Activated CD4-positive, alpha-beta memory T cell treated with anti-CD3 and anti-CD28 coated beads, Interleukin-2, amount 10 ng/mL, durations not matched to agents 7 days and 5 days (primary cell): ENCODE measurements around the gene ERC1. TPM values are rescaled to one million over a fixed set of nuclear protein-coding genes. Genes with fewer than 3 reads are reported as not detected.

Experiments
- CTCF ChIA-PET: fragments of 350-600 bp; sonication (Branson Sonifier 250); formaldehyde crosslinking; loops from one replicate; lab custom pipeline; 2021; ENCODE audit warnings: antibody characterized with exemption, inconsistent platforms; lab: Charles Lee
- POLR2A ChIA-PET: fragments of 350-600 bp; sonication (Branson Sonifier 250); formaldehyde crosslinking; loops from one replicate; lab custom pipeline; 2021; ENCODE audit warnings: antibody characterized with exemption; lab: Charles Lee
- DNase-seq: peaks from one replicate; pipeline ENCODE4 v3.0.0-alpha.2; 2020
- H3K27ac Mint-ChIP-seq: one replicate; pipeline ENCODE4 v1.8.0; 2021; ENCODE audit warnings: mild to moderate bottlenecking, mixed read lengths
- H3K27me3 Mint-ChIP-seq: one replicate; pipeline ENCODE4 v1.8.0; 2021; ENCODE audit warnings: mixed read lengths
- H3K36me3 Mint-ChIP-seq: one replicate; pipeline ENCODE4 v1.8.0; 2021; ENCODE audit warnings: low read depth, mixed read lengths
- H3K4me1 Mint-ChIP-seq: one replicate; pipeline ENCODE4 v1.8.0; 2021; ENCODE audit warnings: mixed read lengths
- H3K4me3 Mint-ChIP-seq: one replicate; pipeline ENCODE4 v1.8.0; 2021; ENCODE audit warnings: mild to moderate bottlenecking, mixed read lengths
- H3K9me3 Mint-ChIP-seq: one replicate; pipeline ENCODE4 v1.8.0; 2021; ENCODE audit warnings: mixed read lengths
- total RNA-seq, 2 experiments: library from RNA; stranded (reverse); gene quantifications; one replicate each; pipeline ENCODE4 v1.2.3, GENCODE V29; 2021

The ERC1 gene
- total RNA-seq, 2 experiments from 2014 or later, result 33.5 to 37.9 TPM

- Mint-ChIP-seq H3K27ac (no peak overlapping the region), H3K36me3 (no peaks in the 10 kb centered on the region), H3K27me3 (no peaks in the 10 kb centered on the region), H3K4me1 (no peaks in the 10 kb centered on the region), H3K4me3 (no peak overlapping the region), H3K9me3 (no peaks in the 10 kb centered on the region)
- DNase-seq, result no peak
- POLR2A ChIA-PET, result no interaction called here
- CTCF ChIA-PET, result interaction anchor here (0.6 kb wide), 1 partner anchor 198 kb away, joined by 4 read pairs; no protein-coding TSS in a partner anchor
These were observed 393.9 kb downstream of the ERC1 start for GRCh38 chr12:1384910-1385309.

- H3K9me3 Mint-ChIP-seq, result peaks cover 11% of the 10 kb centered on the region
- H3K27ac Mint-ChIP-seq, result no peak overlapping the region
- H3K27me3 Mint-ChIP-seq, result no peaks in the 10 kb centered on the region
- peaks cover 6% of the 10 kb centered on the region for H3K36me3 Mint-ChIP-seq
- CTCF ChIA-PET, result interaction anchor here (0.5 kb wide), 1 partner anchor 53 kb away, joined by 4 read pairs; no protein-coding TSS in a partner anchor
- no peak for DNase-seq
- no peak overlapping the region for H3K4me3 Mint-ChIP-seq
- no peaks in the 10 kb centered on the region for H3K4me1 Mint-ChIP-seq
- POLR2A ChIA-PET, result no interaction called here
These were observed 400.7 kb downstream of the ERC1 start for GRCh38 chr12:1391722-1392121.

- POLR2A ChIA-PET, result no interaction called here
- Mint-ChIP-seq H3K9me3 (peaks cover 11% of the 10 kb centered on the region), H3K27ac (no peak overlapping the region), H3K4me3 (no peak overlapping the region), H3K36me3 (peaks cover 6% of the 10 kb centered on the region), H3K4me1 (no peaks in the 10 kb centered on the region), H3K27me3 (no peaks in the 10 kb centered on the region)
- CTCF ChIA-PET, result no interaction called here
- no peak for DNase-seq
These were observed 404.5 kb downstream of the ERC1 start for GRCh38 chr12:1395421-1395955.

GRCh38 chr12:1398673-1399072 lies 407.6 kb downstream of the ERC1 start:
- H3K4me1 Mint-ChIP-seq, result no peaks in the 10 kb centered on the region
- ChIA-PET POLR2A (no interaction called here), CTCF (no interaction called here)
- no peak for DNase-seq
- H3K27me3 Mint-ChIP-seq, result no peaks in the 10 kb centered on the region
- no peaks in the 10 kb centered on the region for H3K9me3 Mint-ChIP-seq
- no peak overlapping the region for H3K27ac Mint-ChIP-seq
- H3K36me3 Mint-ChIP-seq, result no peaks in the 10 kb centered on the region
- no peak overlapping the region for H3K4me3 Mint-ChIP-seq

GRCh38 chr12:1401891-1402290 lies 410.9 kb downstream of the ERC1 start:
- ChIA-PET CTCF (no interaction called here), POLR2A (no interaction called here)
- H3K9me3 Mint-ChIP-seq, result no peaks in the 10 kb centered on the region
- no peak overlapping the region for H3K27ac Mint-ChIP-seq
- no peak overlapping the region for H3K4me3 Mint-ChIP-seq
- H3K36me3 Mint-ChIP-seq, result no peaks in the 10 kb centered on the region
- no peaks in the 10 kb centered on the region for H3K27me3 Mint-ChIP-seq
- H3K4me1 Mint-ChIP-seq, result no peaks in the 10 kb centered on the region
- no peak for DNase-seq

GRCh38 chr12:1403417-1403816 lies 412.4 kb downstream of the ERC1 start:
- H3K27ac Mint-ChIP-seq, result no peak overlapping the region
- ChIA-PET POLR2A (no interaction called here), CTCF (no interaction called here)
- H3K9me3 Mint-ChIP-seq, result no peaks in the 10 kb centered on the region
- H3K4me1 Mint-ChIP-seq, result no peaks in the 10 kb centered on the region
- no peaks in the 10 kb centered on the region for H3K36me3 Mint-ChIP-seq
- H3K4me3 Mint-ChIP-seq, result no peak overlapping the region
- no peak for DNase-seq
- no peaks in the 10 kb centered on the region for H3K27me3 Mint-ChIP-seq

GRCh38 chr12:1405619-1406018 lies 414.6 kb downstream of the ERC1 start:
- no peaks in the 10 kb centered on the region for H3K9me3 Mint-ChIP-seq

GRCh38 chr12:1410794-1411193 lies 419.8 kb downstream of the ERC1 start:
- no peak for DNase-seq
- Mint-ChIP-seq H3K4me3 (no peak overlapping the region), H3K27ac (no peak overlapping the region), H3K27me3 (no peaks in the 10 kb centered on the region), H3K9me3 (no peaks in the 10 kb centered on the region), H3K4me1 (no peaks in the 10 kb centered on the region), H3K36me3 (peaks cover 13% of the 10 kb centered on the region)
- POLR2A ChIA-PET, result no interaction called here
- CTCF ChIA-PET, result no interaction called here

More at GRCh38 chr12:1405619-1406018, 414.6 kb downstream of the ERC1 start:
- no peak for DNase-seq
- no peak overlapping the region for H3K4me3 Mint-ChIP-seq
- H3K27ac Mint-ChIP-seq, result no peak overlapping the region
- H3K36me3 Mint-ChIP-seq, result peaks cover 5% of the 10 kb centered on the region
- H3K4me1 Mint-ChIP-seq, result no peaks in the 10 kb centered on the region
- H3K27me3 Mint-ChIP-seq, result no peaks in the 10 kb centered on the region
- CTCF ChIA-PET, result interaction anchor here (2.1 kb wide), 1 partner anchor 288 kb away, joined by 5 read pairs; no protein-coding TSS in a partner anchor
- POLR2A ChIA-PET, result interaction anchor here (0.6 kb wide), 1 partner anchor 179 kb away, joined by 3 read pairs; no protein-coding TSS in a partner anchor

GRCh38 chr12:1413930-1414329 lies 422.9 kb downstream of the ERC1 start:
- ChIA-PET CTCF (interaction anchor here (0.6 kb wide), 1 partner anchor 53 kb away, joined by 3 read pairs; no protein-coding TSS in a partner anchor), POLR2A (no interaction called here)
- Mint-ChIP-seq H3K4me1 (no peaks in the 10 kb centered on the region), H3K36me3 (peaks cover 11% of the 10 kb centered on the region), H3K4me3 (no peak overlapping the region), H3K27ac (no peak overlapping the region), H3K9me3 (no peaks in the 10 kb centered on the region), H3K27me3 (no peaks in the 10 kb centered on the region)
- DNase-seq, result no peak

- H3K4me3 Mint-ChIP-seq, result no peak overlapping the region
- no peak for DNase-seq
- H3K36me3 Mint-ChIP-seq, result peaks cover 22% of the 10 kb centered on the region
- ChIA-PET POLR2A (no interaction called here), CTCF (no interaction called here)
- peaks cover 15% of the 10 kb centered on the region for H3K9me3 Mint-ChIP-seq
- no peaks in the 10 kb centered on the region for H3K27me3 Mint-ChIP-seq
- peaks cover 12% of the 10 kb centered on the region for H3K4me1 Mint-ChIP-seq
- no peak overlapping the region for H3K27ac Mint-ChIP-seq
These were observed 427.1 kb downstream of the ERC1 start for GRCh38 chr12:1418144-1418543.

- Mint-ChIP-seq H3K27me3 (no peaks in the 10 kb centered on the region), H3K4me3 (no peak overlapping the region), H3K36me3 (peaks cover 28% of the 10 kb centered on the region), H3K27ac (no peak overlapping the region), H3K4me1 (peaks cover 23% of the 10 kb centered on the region), H3K9me3 (peaks cover 20% of the 10 kb centered on the region)
- ChIA-PET CTCF (interaction anchor here (0.6 kb wide), 1 partner anchor 265 kb away, joined by 3 read pairs; no protein-coding TSS in a partner anchor), POLR2A (no interaction called here)
- no peak for DNase-seq
These were observed 428.9 kb downstream of the ERC1 start for GRCh38 chr12:1419849-1420371.

- Mint-ChIP-seq H3K27me3 (no peaks in the 10 kb centered on the region), H3K9me3 (peaks cover 20% of the 10 kb centered on the region), H3K27ac (no peak overlapping the region), H3K4me1 (peaks cover 28% of the 10 kb centered on the region), H3K4me3 (no peak overlapping the region), H3K36me3 (peaks cover 25% of the 10 kb centered on the region)
- POLR2A ChIA-PET, result no interaction called here
- DNase-seq, result no peak
- CTCF ChIA-PET, result no interaction called here
These were observed 430.2 kb downstream of the ERC1 start for GRCh38 chr12:1421091-1421846.

- peaks cover 20% of the 10 kb centered on the region for H3K9me3 Mint-ChIP-seq
- peaks cover 25% of the 10 kb centered on the region for H3K36me3 Mint-ChIP-seq
- peaks cover 28% of the 10 kb centered on the region for H3K4me1 Mint-ChIP-seq
- peak; percentile 33 for DNase-seq
- H3K27ac Mint-ChIP-seq, result peak overlapping the region; percentile 61
- no peak overlapping the region for H3K4me3 Mint-ChIP-seq
- POLR2A ChIA-PET, result interaction anchor here (0.9 kb wide), 1 partner anchor 170 kb away, joined by 3 read pairs; no protein-coding TSS in a partner anchor
- CTCF ChIA-PET, result no interaction called here
- H3K27me3 Mint-ChIP-seq, result no peaks in the 10 kb centered on the region
These were observed 431.7 kb downstream of the ERC1 start for GRCh38 chr12:1422604-1423315.
